NCI-H1436 (cell line): Measurements from ENCODE around the gene BCKDK.
"Not testable (repeated sequence)": the region's sequence is repeated elsewhere in the genome, so short reads cannot be mapped to it uniquely, and the experiment has no call there.

Experiments used
- DNase-seq: peaks from one replicate; lab custom pipeline; 2025; lab: John Stamatoyannopoulos, UW

BCKDK gene

GRCh38 chr16:31094424-31095120, 13.6 kb upstream of the BCKDK start, which contains the start of gene VKORC1:
Gene VKORC1, minus strand, starts transcription at chr16:31094797. Its CDS starts 68 bp downstream, at chr16:31094729.
- DNase-seq: peak; percentile 94

GRCh38 chr16:31099860-31100638, 8.1 kb upstream of the BCKDK start:
- no peak for DNase-seq

GRCh38 chr16:31100876-31101641, 7.1 kb upstream of the BCKDK start:
- not testable (repeated sequence) for DNase-seq

GRCh38 chr16:31105677-31106213, 2.4 kb upstream of the BCKDK start:
- no peak for DNase-seq

- DNase-seq: no peak
Measured at GRCh38 chr16:31106509-31107464, 1.4 kb upstream of the BCKDK start.

GRCh38 chr16:31107465-31107867, 720 bp upstream of the BCKDK start:
- no peak for DNase-seq

- DNase-seq: no peak
Measured at GRCh38 chr16:31108794-31109558, 790 bp downstream of the BCKDK start.

- no peak for DNase-seq
Measured at GRCh38 chr16:31109622-31110021, 1.4 kb downstream of the BCKDK start.

GRCh38 chr16:31110106-31111034, 2.2 kb downstream of the BCKDK start:
- DNase-seq: no peak

- DNase-seq: no peak
Measured at GRCh38 chr16:31111881-31112466, 3.8 kb downstream of the BCKDK start.

- no peak for DNase-seq
Measured at GRCh38 chr16:31112711-31113110, 4.5 kb downstream of the BCKDK start.

- no peak for DNase-seq
Measured at GRCh38 chr16:31113121-31114120, 5.2 kb downstream of the BCKDK start.

- no peak for DNase-seq
Measured at GRCh38 chr16:31114468-31114867, 6.3 kb downstream of the BCKDK start.

- peak; percentile 99 for DNase-seq
Measured at GRCh38 chr16:31117384-31118222, 9.4 kb downstream of the BCKDK start, which contains the start of gene KAT8. Gene KAT8, plus strand, starts transcription at chr16:31117664. Its CDS starts 18 bp downstream, at chr16:31117682.

GRCh38 chr16:31118223-31119155, 10.3 kb downstream of the BCKDK start:
- no peak for DNase-seq
